Eye (tissue), 1 donor: ENCODE measurements around the gene NUCKS1.

Experiments used
- DNase-seq: peaks from one replicate; pipeline ENCODE4 v3.0.0-alpha.2; 2015

The NUCKS1 gene

GRCh38 chr1:205769641-205770365 is 19.8 kb upstream of the NUCKS1 start:
- DNase-seq: no peak

DNA sequence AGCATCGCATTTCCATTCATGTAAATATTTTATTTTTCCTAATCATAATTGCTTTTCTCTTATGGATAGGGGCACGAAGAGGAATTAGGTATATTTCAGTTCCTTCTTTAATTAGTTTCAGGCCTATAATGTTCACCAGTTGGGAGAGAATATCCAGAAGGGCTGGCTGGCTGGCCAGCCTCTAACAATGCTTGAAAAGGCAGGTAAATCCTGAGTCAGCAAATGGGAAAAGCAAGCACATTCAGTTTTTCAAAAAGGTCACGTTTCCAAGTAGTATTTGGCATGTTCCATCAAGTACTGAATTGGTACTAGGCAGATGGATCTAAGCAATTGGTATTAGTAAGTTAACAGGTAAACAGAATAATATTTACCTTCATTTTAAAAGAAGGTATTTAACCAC is 17.3 kb upstream of the NUCKS1 start:
- no peak for DNase-seq

GRCh38 chr1:205766570-205766969 is 16.6 kb upstream of the NUCKS1 start:
- no peak for DNase-seq

GRCh38 chr1:205766038-205766437 is 16.1 kb upstream of the NUCKS1 start:
- DNase-seq: no peak

GRCh38 chr1:205764578-205764977 is 14.6 kb upstream of the NUCKS1 start:
- DNase-seq: no peak

- no peak for DNase-seq
These were observed 14.0 kb upstream of the NUCKS1 start for GRCh38 chr1:205763980-205764379.

DNA sequence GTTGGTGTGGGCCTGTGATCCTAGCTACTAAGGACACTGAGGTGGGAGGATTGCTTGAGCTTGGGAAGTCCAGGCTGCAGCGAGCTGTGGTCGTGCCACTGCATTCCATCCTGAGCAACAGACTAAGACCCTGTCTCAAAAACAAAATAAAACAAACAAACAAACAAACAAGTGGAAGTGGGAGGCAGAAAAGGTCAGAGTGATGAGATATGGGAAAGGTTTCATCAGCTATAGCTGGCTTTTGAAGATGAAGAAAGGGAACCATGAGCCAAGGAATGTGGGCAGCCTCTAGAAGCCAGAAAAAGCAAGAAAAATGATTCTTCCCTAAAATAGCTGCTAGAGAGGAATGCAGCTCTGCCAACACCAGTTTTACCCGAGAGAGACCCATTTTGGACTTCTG is 10.6 kb upstream of the NUCKS1 start:
- no peak for DNase-seq

DNA sequence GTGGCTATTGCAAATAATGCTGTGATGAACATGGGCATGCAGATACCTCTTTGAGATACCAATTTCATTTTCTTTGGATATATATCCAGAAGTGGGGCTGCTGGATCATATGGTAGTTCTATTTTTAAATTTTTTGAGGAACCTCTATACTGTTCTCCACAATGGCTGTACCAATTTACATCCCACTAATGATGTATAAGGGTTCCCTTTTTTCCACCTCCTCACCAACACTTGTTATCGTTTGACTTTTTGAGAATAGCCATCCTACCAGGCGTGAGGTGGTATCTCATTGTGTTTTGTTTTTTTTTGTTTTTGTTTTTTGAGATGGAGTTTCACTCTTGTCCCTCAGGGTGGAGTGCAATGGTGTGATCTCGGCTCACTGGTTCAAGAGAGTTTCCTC is 6.6 kb upstream of the NUCKS1 start:
- no peak for DNase-seq

DNA sequence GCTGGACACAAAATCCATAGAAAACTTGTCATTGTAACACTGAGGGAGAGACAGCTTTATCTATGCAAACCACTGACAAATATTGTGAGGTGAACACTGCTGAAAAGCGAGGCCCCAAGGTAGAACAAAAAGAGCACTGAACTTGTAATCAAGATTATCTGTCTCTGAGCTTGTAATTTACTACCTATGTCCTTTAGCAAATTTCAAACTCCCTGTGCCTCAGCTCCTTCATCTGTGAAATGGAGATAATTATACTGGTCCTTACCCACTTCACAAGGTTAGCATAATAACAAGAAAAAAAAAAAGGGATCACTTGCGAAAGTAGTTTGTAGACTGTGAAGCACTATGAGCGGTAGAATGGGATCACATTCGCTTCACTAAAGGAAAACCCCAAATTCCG is 4.9 kb upstream of the NUCKS1 start:
- no peak for DNase-seq

DNA sequence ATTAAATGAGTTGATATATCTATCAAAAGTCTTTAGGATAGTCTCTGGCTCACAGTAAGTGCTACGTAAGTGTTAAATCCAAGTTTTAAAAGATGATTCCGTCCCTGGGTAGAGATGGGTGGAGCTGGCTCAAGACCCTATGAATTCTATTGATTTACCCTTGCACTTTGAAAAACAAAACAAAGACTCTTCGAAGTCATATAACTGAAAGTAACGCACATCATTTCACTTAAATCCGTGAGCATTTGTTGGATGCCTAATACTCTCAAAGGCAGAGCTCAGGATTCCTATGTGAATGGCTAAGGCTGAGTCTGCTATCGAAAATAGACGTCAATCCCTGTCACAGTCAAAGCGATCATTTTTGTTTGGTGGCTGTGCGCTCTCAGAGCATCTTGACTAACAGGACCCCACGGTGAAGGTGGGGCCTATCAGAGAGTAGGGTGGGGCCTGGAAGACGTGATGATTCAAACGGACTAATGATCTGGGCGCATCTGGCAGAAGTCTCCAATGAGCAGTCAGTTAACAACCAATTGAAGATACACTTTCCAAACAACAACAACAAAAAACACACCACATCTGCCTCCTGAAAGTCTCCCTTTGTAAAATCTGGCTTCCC is 1.2 kb upstream of the NUCKS1 start:
- DNase-seq: no peak

GRCh38 chr1:205749234-205750137 is 496 bp downstream of the NUCKS1 start:
- DNase-seq: peak; percentile 96

GRCh38 chr1:205748403-205749233 is 1.4 kb downstream of the NUCKS1 start:
- DNase-seq: no peak

DNA sequence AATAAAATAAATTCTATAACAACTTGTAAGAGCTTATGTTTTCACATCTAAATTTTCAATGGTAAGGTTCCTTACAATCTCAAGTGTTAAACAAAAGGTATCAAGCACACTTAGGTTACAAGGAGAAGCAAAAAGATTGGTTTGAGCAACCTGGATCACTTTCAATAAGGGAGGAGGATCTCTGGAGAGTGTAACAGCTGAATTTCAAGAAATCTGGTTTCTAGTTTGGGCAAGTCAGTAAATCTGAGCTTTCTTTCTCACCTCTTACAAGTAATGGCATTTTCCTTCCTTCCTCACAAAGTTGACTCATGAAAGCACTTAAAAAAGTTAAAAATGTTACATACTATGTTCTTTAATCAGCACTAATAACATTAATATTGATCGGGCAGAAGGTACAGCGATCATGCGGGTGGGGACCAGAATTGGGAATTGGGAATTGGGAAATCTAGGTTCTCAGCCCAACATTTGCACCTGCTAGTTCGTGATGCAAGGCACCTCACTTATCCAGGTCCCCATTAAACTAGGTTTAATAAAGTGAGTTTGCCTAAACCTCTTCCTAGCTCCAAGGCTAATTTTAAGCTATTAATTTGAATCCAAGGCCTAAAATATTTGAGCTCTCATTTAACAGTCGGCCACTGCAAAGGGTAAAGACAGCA is 3.1 kb downstream of the NUCKS1 start:
- DNase-seq: no peak

DNA sequence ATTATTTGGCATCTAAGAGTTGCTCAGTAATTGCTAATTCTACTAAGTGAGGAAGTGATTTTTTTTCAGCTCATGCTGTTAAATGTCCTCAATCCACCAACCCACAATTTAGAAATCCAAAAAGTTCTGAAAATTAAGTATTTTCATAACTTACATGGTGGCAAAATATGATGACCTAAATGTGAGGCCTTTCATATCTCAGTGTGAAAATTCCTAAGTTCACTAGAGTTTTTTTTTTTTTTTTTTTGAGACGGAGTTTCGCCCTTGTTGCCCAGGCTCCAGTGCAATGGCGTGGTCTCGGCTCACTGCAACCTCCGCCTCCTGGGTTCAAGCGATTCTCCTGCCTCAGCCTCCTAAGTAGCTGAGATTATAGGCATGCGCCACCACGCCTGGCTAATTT is 5.6 kb downstream of the NUCKS1 start:
- no peak for DNase-seq

GRCh38 chr1:205743977-205744376 is 6.0 kb downstream of the NUCKS1 start:
- DNase-seq: no peak

DNA sequence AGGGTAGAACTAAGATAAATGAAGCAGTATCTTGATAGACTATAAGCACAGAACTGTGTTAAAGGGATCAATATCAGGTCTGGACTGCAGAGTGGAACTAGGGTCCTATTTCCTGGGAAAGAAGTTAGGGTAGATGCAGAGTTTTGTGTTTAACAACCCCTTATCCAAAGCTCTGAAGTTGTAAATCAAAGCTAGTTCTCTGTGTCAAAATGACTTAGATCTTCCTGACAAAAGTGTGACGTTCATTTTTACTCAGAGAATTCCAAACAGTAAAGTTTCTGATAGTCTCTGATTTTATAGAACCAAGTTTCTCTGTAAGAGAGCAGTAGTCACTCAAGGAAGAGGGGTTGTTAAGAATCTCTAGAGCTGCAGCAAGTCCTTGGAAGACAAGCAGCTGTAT is 8.3 kb downstream of the NUCKS1 start:
- no peak for DNase-seq

DNA sequence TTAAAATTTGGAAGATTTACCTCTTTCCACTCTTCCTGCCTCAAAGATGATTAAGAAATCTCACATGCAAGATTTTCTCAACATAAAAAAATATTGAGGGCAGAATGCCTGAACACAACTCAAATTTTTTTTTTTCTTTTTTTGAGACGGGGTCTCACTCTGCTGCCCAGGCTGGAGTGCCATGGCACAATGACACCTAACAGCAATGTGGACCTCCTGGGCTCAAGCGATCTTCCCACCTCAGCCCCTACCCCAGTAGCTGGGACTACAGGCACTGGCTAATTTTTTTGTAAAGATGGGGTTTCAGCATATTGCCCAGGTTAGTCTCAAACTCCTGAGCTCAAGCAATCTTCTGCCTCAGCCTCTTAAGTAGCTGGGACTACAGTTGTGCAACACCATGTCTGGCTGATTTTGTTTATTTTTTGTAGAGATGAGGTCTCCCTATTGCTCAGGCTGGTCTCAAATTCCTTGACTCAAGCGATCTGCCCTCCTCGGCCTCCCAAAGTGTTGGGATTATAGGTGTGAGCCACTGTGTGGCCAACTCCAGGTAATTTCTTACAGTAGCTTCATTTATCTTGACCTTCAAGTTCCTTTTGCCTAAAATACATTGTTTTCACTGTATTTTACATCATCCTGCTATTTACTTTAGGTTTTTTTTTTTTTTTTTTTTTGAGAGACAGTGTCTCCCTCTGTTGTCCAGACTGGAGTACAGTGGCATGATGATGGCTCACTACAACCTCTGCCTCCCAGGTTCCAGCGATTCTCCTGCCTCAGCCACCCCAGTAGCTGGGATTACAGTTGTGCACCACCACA is 10.4 kb downstream of the NUCKS1 start:
- no peak for DNase-seq

- DNase-seq: no peak
These were observed 14.8 kb downstream of the NUCKS1 start for GRCh38 chr1:205735218-205735617.

- DNase-seq: no peak
These were observed 16.4 kb downstream of the NUCKS1 start for GRCh38 chr1:205733438-205734175.

DNA sequence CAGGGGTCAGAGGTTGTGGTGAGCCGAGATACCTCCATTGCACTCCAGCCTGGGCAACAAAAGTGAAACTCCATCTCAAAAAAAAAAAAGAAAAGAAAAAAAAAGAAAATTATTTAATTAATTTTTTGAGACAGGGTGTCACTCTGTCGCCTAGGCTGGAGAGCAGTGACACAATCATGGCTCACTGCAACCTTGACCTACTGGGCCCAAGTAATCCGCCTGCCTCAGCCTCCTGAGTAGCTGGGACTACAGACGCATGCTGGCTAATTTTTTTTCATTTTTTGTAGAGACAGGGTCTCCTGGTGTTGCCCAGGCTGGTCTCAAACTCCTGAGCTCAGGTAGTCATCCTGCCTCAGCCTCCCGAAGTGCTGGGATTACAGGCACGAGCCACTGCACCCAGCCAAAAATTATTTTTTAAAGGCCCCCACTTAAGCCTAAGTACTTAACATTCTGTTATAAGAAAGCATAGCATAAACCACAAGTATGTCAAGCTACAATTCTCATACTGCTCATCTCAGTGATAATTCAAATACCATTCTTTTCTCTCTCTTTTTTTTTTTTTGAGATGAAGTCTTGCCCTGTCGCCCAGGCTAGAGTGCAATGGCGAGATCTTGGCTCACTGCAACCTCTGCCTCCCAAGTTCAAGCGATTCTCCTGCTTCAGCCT is 19.9 kb downstream of the NUCKS1 start:
- DNase-seq: no peak
